Neural crest cell (in vitro differentiated cells): ENCODE data around the gene LRRIQ3. TPM values are rescaled to one million over a fixed set of nuclear protein-coding genes. Genes with fewer than 3 reads are reported as not detected.

Experiments
- DNase-seq: peaks from one replicate; pipeline ENCODE4 v3.0.0; 2021; ENCODE audit warnings: low read depth, mixed read lengths, low spot score
- H3K27ac Mint-ChIP-seq: one replicate; pipeline ENCODE4 v1.8.0; 2021; ENCODE audit warnings: mild to moderate bottlenecking, mixed read lengths; ENCODE audit not compliant: unreplicated experiment
- H3K27me3 Mint-ChIP-seq: 2 replicates; pipeline ENCODE4 v1.8.0; 2021; ENCODE audit warnings: low read depth, mild to moderate bottlenecking, mixed read lengths
- H3K36me3 Mint-ChIP-seq: 2 replicates; pipeline ENCODE4 v1.8.0; 2021; ENCODE audit warnings: low read depth, mild to moderate bottlenecking, mixed read lengths
- H3K4me1 Mint-ChIP-seq: 2 replicates; pipeline ENCODE4 v1.8.0; 2021; ENCODE audit warnings: mixed read lengths
- H3K4me3 Mint-ChIP-seq: one replicate; pipeline ENCODE4 v1.8.0; 2021; ENCODE audit warnings: mild to moderate bottlenecking, mixed read lengths
- H3K9me3 Mint-ChIP-seq: 2 replicates; pipeline ENCODE4 v1.8.0; 2021; ENCODE audit warnings: mixed read lengths
- total RNA-seq: library from RNA; stranded (reverse); gene quantifications from 2 replicates; pipeline ENCODE4 v1.2.1, GENCODE V29; 2021
- TF ChIP-seq, protein P1 (sequence below): fragments of 200-600 bp; sonication (generic); conservative IDR thresholded peaks from 2 replicates; pipeline ENCODE4 v1.5.0; 2021; ENCODE audit warnings: antibody characterized with exemption, mild to moderate bottlenecking

LRRIQ3 gene
- total RNA-seq, 1 donor from 2014 or later: 0.35 TPM

DNA sequence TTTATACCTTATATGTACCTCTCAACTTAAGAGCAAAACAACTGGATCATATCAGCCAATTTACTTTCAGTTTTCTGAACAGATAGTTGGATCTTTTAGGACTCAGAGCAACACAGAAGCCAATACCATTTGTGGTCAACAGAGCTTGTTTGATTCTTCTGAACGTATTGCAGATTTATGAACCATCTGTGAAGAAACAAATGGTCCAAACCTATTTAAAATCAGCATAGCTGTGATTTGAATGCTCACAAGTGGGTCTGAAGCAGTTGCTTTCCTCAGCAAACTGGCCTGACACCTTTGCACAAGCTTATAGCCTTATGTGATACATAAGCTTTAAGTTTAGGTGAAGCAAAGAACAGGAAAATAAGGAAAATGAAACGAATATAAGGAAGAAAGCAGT is 147.6 kb downstream of the LRRIQ3 start:
- Mint-ChIP-seq H3K4me3 (no peak overlapping the region), H3K27ac (no peak overlapping the region), H3K4me1 (no peaks in the 10 kb centered on the region), H3K27me3 (no peaks in the 10 kb centered on the region), H3K36me3 (peaks cover 3% of the 10 kb centered on the region), H3K9me3 (peaks cover 12% of the 10 kb centered on the region)
- no peak for DNase-seq
- TF ChIP-seq, protein P1, sequence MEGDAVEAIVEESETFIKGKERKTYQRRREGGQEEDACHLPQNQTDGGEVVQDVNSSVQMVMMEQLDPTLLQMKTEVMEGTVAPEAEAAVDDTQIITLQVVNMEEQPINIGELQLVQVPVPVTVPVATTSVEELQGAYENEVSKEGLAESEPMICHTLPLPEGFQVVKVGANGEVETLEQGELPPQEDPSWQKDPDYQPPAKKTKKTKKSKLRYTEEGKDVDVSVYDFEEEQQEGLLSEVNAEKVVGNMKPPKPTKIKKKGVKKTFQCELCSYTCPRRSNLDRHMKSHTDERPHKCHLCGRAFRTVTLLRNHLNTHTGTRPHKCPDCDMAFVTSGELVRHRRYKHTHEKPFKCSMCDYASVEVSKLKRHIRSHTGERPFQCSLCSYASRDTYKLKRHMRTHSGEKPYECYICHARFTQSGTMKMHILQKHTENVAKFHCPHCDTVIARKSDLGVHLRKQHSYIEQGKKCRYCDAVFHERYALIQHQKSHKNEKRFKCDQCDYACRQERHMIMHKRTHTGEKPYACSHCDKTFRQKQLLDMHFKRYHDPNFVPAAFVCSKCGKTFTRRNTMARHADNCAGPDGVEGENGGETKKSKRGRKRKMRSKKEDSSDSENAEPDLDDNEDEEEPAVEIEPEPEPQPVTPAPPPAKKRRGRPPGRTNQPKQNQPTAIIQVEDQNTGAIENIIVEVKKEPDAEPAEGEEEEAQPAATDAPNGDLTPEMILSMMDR: no peak

DNA sequence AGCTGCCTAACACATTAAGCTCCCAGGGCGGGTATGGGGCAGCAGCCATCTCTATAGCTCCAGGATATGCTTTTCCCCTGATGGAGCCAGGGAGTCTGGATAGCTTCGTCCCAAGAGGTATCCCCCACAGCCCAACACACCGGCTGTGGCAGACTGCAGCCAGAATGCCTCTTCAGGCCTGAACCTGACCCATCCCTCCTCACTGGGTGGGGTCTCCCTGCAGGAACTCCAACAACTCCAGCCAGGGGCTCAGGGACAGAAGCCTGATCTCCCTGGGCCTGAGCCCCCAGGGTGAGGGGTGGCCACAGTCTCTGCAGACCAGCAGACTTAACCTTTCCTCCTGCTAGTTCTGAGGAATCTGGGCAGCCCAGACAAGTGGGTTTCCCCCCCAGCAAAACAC is 159.9 kb downstream of the LRRIQ3 start:
- H3K9me3 Mint-ChIP-seq: peaks cover 20% of the 10 kb centered on the region
- TF ChIP-seq, protein P1: no peak
- no peak overlapping the region for H3K27ac Mint-ChIP-seq
- H3K36me3 Mint-ChIP-seq: peaks cover 14% of the 10 kb centered on the region
- no peak overlapping the region for H3K4me3 Mint-ChIP-seq
- no peak for DNase-seq
- no peaks in the 10 kb centered on the region for H3K27me3 Mint-ChIP-seq
- H3K4me1 Mint-ChIP-seq: no peaks in the 10 kb centered on the region

DNA sequence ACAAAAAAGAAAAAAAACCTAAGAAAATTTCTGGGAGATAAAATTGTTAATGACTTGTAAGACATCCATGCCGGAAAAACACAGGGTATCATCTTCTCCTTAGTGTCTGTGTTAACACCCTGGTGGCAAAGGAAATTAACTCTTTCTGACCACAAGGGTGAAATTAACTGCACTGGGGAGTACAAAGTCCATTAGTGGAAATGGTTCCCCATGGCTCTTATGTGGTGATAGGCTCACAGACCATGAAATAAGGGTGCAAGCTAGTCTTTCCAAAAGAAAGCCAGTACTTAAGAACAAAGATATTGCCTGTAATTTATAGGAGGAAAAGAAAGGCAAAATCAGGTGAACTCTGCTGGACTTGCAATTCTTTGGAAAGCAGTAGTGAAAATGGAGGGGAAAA is 185.4 kb downstream of the LRRIQ3 start:
- H3K9me3 Mint-ChIP-seq: no peaks in the 10 kb centered on the region
- H3K4me3 Mint-ChIP-seq: no peak overlapping the region
- no peaks in the 10 kb centered on the region for H3K4me1 Mint-ChIP-seq
- H3K27ac Mint-ChIP-seq: no peak overlapping the region
- no peaks in the 10 kb centered on the region for H3K36me3 Mint-ChIP-seq
- DNase-seq: no peak
- H3K27me3 Mint-ChIP-seq: no peaks in the 10 kb centered on the region
- TF ChIP-seq, protein P1: no peak

DNA sequence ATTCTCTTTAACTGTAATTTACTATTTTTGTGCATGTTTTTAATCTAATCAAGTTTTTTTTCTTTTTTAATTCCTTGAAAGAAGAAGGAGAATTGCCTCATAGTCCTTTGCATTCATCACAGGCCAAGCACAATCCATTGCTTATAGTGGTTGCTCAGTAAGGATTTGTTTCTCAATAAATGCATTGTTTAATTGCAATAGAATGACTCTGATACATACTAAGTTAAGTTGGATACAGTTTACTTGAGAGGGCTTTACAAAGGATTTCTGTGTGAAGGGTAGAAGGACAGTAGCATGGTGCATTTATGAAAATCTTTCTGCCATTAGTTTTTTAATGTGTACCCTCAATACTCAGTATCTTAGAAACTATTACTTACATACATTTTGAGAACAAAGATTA is 186.2 kb downstream of the LRRIQ3 start:
- Mint-ChIP-seq H3K36me3 (no peaks in the 10 kb centered on the region), H3K27ac (no peak overlapping the region), H3K9me3 (no peaks in the 10 kb centered on the region), H3K27me3 (no peaks in the 10 kb centered on the region), H3K4me1 (no peaks in the 10 kb centered on the region), H3K4me3 (no peak overlapping the region)
- no peak for DNase-seq
- TF ChIP-seq, protein P1: no peak

DNA sequence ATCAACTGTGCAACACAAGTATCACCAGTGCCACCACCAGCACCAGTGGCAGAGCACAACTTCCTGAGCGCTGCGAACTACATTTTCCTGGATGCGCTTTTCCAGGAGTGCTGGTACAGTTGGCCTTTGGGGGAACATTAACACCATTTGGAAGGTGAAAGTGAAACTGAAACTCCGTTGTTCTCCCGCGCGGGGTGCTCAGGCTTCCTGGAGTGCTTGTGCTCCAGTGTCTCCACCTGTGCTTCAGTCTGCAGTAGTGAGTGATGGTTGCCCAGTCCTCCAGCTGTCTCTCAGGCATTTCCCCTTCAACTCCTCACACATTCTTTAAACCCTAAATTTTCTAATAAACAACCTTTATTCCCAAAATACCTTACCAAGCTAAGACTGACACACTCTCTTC is 187.8 kb downstream of the LRRIQ3 start:
- H3K27me3 Mint-ChIP-seq: no peaks in the 10 kb centered on the region
- H3K4me1 Mint-ChIP-seq: no peaks in the 10 kb centered on the region
- H3K9me3 Mint-ChIP-seq: no peaks in the 10 kb centered on the region
- H3K27ac Mint-ChIP-seq: no peak overlapping the region
- no peak overlapping the region for H3K4me3 Mint-ChIP-seq
- DNase-seq: no peak
- no peaks in the 10 kb centered on the region for H3K36me3 Mint-ChIP-seq
- TF ChIP-seq, protein P1: no peak

DNA sequence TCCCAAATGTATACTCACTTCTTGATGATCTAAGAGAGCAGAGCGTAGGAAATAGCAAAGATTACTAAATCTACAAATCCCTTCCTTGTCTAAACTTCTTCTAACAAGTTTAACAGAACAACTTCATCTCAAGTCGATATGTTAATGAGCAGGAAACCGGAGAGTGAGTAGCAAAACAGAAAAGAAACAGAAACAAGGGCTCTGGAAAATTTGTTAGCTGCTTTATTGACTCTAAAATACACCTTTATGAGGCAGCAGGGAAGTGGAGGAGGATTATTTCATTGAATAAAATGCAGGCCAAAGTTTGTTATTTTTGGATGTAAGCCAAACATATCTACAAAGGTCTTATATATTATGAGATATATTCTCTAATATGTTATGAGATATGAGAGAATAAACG is 192.4 kb downstream of the LRRIQ3 start:
- no peaks in the 10 kb centered on the region for H3K4me1 Mint-ChIP-seq

More for the DNA sequence above, 192.4 kb downstream of the LRRIQ3 start:
- Mint-ChIP-seq H3K4me3 (no peak overlapping the region), H3K27ac (no peak overlapping the region), H3K9me3 (no peaks in the 10 kb centered on the region), H3K27me3 (no peaks in the 10 kb centered on the region), H3K36me3 (no peaks in the 10 kb centered on the region)
- TF ChIP-seq, protein P1: no peak
- DNase-seq: no peak
